ENCODE results near the gene NT5M. TPM values are rescaled to one million over a fixed set of nuclear protein-coding genes. Genes with fewer than 3 reads are reported as not detected.

NT5M gene
- total RNA-seq, 1 experiment from 2014 or later = 10.8 TPM

GRCh38 chr17:17269926-17270773 is 33.0 kb upstream of the NT5M start:
- ATAC-seq (peak; percentile 39; the same call in 1 of the 2 replicates), DNase-seq (ENCODE audit: low spot score) (peak; percentile 50)
- Mint-ChIP-seq H3K4me1 (no peaks in the 10 kb centered on the region), H3K27ac (no peak overlapping the region), H3K9me3 (no peaks in the 10 kb centered on the region), H3K4me3 (no peak overlapping the region), H3K27me3 (ENCODE audit: low read depth) (no peaks in the 10 kb centered on the region), H3K36me3 (peaks cover 52% of the 10 kb centered on the region)
- CTCF ChIA-PET = interaction anchor here (0.6 to 2.3 kb wide), 22 partner anchors 10 to 1346 kb away, joined by 3 to 17 read pairs (median 3); partner anchors contain the start of gene COPS3
- TF ChIP-seq CTCF (IDR thresholded peaks at IDR 0.05) (peak; percentile 37), CREB1 (CRISPR knock-in tag; IDR thresholded peaks at IDR 0.05) (no peak), ZNF425 (CRISPR knock-in tag; conservative IDR thresholded peaks at IDR 0.05) (no peak)
- POLR2A ChIA-PET = interaction anchor here (1.6 kb wide), 1 partner anchor 10 kb away, joined by 3 read pairs; no protein-coding TSS in a partner anchor

- H3K36me3 Mint-ChIP-seq = peaks cover 23% of the 10 kb centered on the region
- H3K4me3 Mint-ChIP-seq = no peak overlapping the region
- no peak for ATAC-seq
- DNase-seq (ENCODE audit: low spot score) = no peak
- TF ChIP-seq ZNF317 (CRISPR knock-in tag; IDR thresholded peaks at IDR 0.05; ENCODE audit: borderline replicate concordance, low read depth) (no peak), CREM (CRISPR knock-in tag; IDR thresholded peaks at IDR 0.05) (no peak), TEAD1 (CRISPR knock-in tag; IDR thresholded peaks at IDR 0.05) (no peak), USF1 (CRISPR knock-in tag; IDR thresholded peaks at IDR 0.05) (no peak), ZNF138 (CRISPR knock-in tag; conservative IDR thresholded peaks at IDR 0.05) (no peak), ATF3 (CRISPR knock-in tag; conservative IDR thresholded peaks at IDR 0.05) (no peak), ATF1 (CRISPR knock-in tag; IDR thresholded peaks at IDR 0.05) (no peak), HMGA2 (CRISPR knock-in tag; IDR thresholded peaks at IDR 0.05) (no peak), GRHL2 (CRISPR knock-in tag; IDR thresholded peaks at IDR 0.05; ENCODE audit: insufficient replicate concordance, severe bottlenecking) (no peak), SP1 (CRISPR knock-in tag; conservative IDR thresholded peaks at IDR 0.05) (no peak), USF2 (CRISPR knock-in tag; IDR thresholded peaks at IDR 0.05) (no peak), PREB (CRISPR knock-in tag; IDR thresholded peaks at IDR 0.05; ENCODE audit: borderline replicate concordance) (no peak), ESRRA (CRISPR knock-in tag; IDR thresholded peaks at IDR 0.05; ENCODE audit: borderline replicate concordance) (no peak), ZSCAN18 (CRISPR knock-in tag; IDR thresholded peaks at IDR 0.05) (no peak), NFE2L1 (CRISPR knock-in tag; IDR thresholded peaks at IDR 0.05) (no peak), ZNF263 (CRISPR knock-in tag; IDR thresholded peaks at IDR 0.05; ENCODE audit: low read depth) (no peak), ZNF416 (CRISPR knock-in tag; IDR thresholded peaks at IDR 0.05) (no peak)
- H3K4me1 Mint-ChIP-seq = peaks cover 8% of the 10 kb centered on the region
- CTCF ChIA-PET = interaction anchor here (1.0 to 1.1 kb wide), 2 partner anchors 84 to 134 kb away, joined by 3 read pairs; no protein-coding TSS in a partner anchor
- H3K27me3 Mint-ChIP-seq (ENCODE audit: low read depth) = no peaks in the 10 kb centered on the region
- POLR2A ChIA-PET = interaction anchor here (0.6 kb wide), 1 partner anchor 298 kb away, joined by 3 read pairs; no protein-coding TSS in a partner anchor
- no peaks in the 10 kb centered on the region for H3K9me3 Mint-ChIP-seq
- H3K27ac Mint-ChIP-seq = no peak overlapping the region
Measured at GRCh38 chr17:17275971-17276370, 27.2 kb upstream of the NT5M start.
